GM19452 (cell line): ENCODE results near the gene PCDH11Y.
"Not testable (repeated sequence)": the region's sequence is repeated elsewhere in the genome, so short reads cannot be mapped to it uniquely, and the experiment has no call there.

Experiments used
- ATAC-seq: cut with Tn5 transposase; IDR thresholded peaks from one replicate; pipeline ENCODE4 v1.9.1; 2021; ENCODE audit not compliant: unreplicated experiment

PCDH11Y gene, protein sequence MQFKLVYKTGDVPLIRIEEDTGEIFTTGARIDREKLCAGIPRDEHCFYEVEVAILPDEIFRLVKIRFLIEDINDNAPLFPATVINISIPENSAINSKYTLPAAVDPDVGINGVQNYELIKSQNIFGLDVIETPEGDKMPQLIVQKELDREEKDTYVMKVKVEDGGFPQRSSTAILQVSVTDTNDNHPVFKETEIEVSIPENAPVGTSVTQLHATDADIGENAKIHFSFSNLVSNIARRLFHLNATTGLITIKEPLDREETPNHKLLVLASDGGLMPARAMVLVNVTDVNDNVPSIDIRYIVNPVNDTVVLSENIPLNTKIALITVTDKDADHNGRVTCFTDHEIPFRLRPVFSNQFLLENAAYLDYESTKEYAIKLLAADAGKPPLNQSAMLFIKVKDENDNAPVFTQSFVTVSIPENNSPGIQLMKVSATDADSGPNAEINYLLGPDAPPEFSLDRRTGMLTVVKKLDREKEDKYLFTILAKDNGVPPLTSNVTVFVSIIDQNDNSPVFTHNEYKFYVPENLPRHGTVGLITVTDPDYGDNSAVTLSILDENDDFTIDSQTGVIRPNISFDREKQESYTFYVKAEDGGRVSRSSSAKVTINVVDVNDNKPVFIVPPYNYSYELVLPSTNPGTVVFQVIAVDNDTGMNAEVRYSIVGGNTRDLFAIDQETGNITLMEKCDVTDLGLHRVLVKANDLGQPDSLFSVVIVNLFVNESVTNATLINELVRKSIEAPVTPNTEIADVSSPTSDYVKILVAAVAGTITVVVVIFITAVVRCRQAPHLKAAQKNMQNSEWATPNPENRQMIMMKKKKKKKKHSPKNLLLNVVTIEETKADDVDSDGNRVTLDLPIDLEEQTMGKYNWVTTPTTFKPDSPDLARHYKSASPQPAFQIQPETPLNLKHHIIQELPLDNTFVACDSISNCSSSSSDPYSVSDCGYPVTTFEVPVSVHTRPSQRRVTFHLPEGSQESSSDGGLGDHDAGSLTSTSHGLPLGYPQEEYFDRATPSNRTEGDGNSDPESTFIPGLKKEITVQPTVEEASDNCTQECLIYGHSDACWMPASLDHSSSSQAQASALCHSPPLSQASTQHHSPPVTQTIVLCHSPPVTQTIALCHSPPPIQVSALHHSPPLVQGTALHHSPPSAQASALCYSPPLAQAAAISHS (N-terminal part only)

GRCh38 chrY:5000057-5000456, at the start of gene PCDH11Y:
TSS of gene PCDH11Y (plus strand) at chrY:5000296. CDS start at chrY:5057100, 56,804 bp downstream.
- not testable (repeated sequence) for ATAC-seq

DNA sequence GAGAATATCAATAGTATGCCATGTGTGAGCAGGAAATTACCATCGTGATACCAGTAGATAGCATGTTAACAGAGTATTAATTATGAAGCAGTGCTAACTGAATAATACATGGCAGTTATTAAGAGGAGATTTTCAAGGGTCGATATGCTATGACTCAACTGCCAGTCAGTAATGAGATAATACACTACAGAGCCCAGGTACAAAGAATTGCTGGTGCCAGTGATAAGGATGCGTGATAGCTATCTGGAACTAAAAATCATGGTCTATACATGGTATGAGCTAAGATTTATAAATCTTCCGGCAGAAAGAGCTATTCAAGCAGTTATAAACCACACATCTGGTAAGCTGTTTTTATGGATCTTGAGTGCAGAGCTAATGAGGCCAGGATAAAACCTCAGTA, 32.2 kb upstream of the PCDH11Y start:
- not testable (repeated sequence) for ATAC-seq

GRCh38 chrY:4991743-4992400, 8.2 kb upstream of the PCDH11Y start:
- ATAC-seq, result peak; percentile 99

DNA sequence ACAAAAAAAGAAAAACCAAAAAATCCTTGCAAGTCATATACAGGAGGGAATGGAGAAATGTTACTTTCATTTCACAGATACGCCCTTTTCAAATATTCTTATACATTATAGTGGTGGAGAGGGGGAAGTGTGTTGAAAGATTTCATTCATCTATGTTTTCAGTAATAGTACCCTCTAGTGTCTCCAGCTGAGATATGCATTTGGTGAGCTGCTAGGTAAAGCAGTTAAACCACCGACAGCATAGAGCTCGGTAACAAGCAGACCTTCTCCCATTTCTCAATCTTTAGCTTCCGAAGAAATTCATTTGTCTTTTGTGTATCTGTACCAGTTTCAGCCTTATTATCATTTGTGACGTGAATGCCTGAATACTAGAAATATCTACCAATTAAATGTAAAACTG, 5.2 kb upstream of the PCDH11Y start:
- not testable (repeated sequence) for ATAC-seq

DNA sequence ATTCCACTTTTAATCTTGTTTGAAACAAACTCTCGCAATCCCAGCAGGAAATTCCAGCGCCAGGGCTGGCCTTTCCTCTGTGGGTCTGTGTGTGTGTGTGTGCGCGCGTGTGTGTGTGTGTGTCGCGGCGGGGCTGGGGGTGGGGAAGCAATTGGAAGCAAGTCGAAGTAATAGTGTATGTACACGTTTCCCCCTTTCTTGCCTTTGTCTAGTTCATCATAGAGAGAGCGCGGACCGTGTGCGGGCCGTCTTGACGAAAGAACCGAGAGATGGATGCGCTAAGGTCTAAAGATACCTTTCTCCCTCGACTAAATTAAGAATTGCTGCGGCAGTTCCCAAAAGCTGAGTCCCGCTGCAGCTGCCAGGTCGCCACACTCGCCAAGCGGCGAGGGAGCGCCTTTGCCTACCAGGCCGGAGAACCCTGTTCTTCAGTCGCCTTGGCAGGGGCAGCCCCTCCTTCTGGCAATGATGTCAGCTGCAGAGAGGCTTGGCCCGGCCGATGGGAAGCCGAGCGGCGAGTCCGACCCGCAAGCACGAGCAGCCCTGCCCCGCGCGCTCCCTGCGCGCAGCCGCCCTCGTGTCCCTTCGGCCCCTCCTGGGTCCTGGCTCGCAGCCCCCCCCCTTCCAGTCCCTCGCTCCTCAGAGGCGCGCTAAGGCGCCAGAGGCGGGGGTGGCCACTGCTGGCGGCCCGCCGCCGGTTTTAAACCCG, 2.5 kb downstream of the PCDH11Y start:
- ATAC-seq, result not testable (repeated sequence)

- ATAC-seq, result not testable (repeated sequence)
Measured at GRCh38 chrY:5038972-5039523, 39.0 kb downstream of the PCDH11Y start.

DNA sequence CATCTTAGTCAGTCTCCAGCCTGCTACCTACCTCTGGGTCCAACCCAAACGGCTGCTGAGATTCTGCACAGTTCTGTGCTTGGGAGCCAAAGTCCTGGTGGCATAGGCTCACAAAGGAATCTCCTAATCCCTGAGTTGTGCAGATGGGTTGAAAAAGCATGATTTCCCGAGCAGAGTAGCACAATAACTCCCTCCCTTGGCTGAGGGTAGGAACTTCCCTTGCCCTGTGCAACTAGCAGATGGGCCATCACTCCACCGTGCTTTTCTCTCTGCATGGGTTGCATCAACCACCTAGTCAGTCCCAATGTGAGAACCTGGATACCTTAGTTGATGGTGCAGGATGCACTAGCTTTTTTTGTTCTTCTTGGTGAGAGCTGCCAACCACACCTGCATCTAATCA, 82.9 kb downstream of the PCDH11Y start:
- not testable (repeated sequence) for ATAC-seq

DNA sequence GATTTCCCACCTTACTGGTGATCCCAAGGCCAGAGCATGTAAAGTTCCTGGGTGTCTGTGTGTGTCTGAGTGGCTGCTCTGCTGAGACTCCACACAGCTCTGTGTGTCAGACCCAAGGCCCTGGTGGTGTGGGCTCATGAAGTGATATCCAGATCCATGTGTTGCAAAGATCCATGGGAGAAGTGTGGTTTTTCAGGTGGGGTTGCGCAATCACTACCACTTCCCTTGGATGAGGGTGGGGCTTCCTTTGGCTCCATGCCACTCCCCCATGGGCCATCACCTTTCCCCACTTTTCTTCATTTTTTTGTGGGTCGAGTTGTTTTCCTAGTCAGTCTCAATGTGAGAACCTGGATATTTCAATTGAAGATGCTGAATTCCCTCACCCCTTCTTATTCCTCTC, 182.9 kb downstream of the PCDH11Y start:
- not testable (repeated sequence) for ATAC-seq

DNA sequence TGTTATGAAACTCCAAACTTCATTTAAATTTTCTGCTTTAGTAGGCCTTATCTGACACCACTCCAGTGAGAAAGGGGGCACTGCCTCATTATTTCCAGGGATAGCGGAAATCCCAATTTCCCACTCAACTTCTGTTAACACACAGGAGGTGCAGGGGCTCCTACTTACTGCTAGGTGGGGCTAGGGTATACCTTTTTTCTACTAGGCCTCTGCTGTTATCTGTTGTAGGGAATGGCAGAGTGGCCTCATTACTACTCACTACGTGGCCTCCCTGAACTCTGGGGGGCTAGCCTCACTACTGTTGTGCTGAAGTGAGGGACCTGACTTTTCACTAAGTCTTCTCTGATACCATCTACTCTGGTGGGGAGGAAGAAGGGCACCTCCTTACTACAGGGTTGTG, 215.0 kb downstream of the PCDH11Y start:
- not testable (repeated sequence) for ATAC-seq

- not testable (repeated sequence) for ATAC-seq
Measured at GRCh38 chrY:5324931-5325330, 324.8 kb downstream of the PCDH11Y start.

DNA sequence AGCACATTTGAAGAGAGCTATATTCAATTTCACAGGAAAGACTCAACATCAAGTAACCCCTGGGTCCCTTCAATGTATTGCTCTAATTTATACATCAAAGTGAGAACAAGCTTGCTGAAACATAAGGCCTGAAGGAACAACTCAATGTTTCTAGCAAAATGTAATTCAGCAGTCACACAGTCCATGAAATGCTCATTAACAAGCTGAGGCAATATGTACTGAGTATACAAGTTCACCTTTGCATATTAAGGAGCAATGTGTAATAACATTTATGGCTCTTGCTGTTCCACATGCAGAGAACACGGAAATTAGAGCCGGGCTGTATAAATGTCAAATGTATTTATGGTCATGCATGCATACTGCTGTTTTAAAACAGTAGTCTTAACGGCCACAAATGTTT, 342.1 kb downstream of the PCDH11Y start:
- not testable (repeated sequence) for ATAC-seq

- ATAC-seq, result not testable (repeated sequence)
Measured at GRCh38 chrY:5543705-5544104, 543.6 kb downstream of the PCDH11Y start.

GRCh38 chrY:5638589-5638988, 638.5 kb downstream of the PCDH11Y start:
- not testable (repeated sequence) for ATAC-seq

DNA sequence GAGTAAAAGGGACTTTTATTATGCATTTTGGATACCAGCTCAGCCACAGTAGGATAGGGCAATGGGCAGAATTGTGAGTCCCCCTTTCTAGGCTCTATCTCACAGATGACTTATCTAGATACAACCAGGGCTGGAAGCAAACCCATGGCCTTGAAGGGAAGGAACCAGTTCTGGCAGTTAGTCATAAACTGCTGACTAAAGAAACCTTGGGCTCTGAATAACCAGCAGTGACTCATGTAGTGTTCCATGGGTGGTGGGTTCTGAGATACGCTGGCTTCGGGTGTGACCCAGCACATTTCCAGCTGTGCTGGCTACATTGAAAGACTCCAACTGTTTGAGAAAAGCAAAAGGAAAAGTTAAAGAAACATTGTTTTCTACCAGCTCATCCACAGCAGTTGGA, 679.2 kb downstream of the PCDH11Y start:
- ATAC-seq, result not testable (repeated sequence)

- ATAC-seq, result not testable (repeated sequence)
Measured at GRCh38 chrY:5708727-5709126, 708.6 kb downstream of the PCDH11Y start.

DNA sequence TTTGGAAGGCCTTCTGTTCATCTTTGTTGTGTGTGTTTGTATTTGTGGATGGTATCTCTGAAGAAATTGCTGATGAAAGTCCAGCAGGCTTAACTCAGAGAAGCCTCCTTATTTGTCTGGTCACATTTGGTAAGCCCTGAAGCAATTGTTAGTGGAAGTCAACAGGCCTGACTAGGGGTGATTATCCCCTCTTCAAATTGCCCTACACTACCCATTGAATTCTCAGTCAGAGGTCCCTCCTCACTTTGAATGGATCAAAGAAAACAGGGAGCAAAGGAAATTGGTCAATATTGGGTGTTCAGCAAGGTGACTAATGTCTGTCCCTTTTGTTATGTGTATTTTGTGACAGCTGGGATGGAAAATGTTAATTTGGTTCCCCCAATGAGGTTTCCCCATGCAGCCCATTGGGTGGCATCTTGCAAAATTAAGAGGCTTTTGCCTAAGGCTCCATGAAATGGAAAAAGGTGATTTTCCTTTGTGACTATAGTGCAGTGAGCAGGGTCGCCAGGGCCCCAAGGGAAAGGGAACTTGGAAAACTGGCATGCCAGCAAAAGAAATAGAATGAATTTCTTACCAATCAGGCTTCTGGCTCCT, 709.8 kb downstream of the PCDH11Y start:
- not testable (repeated sequence) for ATAC-seq

- ATAC-seq, result not testable (repeated sequence)
Measured at GRCh38 chrY:5761403-5761802, 761.3 kb downstream of the PCDH11Y start.

GRCh38 chrY:5776485-5776884, 776.4 kb downstream of the PCDH11Y start:
- ATAC-seq, result not testable (repeated sequence)
